WERI-Rb-1 (cell line): ENCODE results near the gene PRRT4.

ENCODE experiments used
- DNase-seq: peaks from one replicate; pipeline ENCODE4 v3.0.0-alpha.2; 2020
- H3K27ac ChIP-seq: fragments of 250-450 bp; sonication (Bioruptor Pico); 2 replicates; pipeline ENCODE4 v1.5.1; 2020; ENCODE audit warnings: mild to moderate bottlenecking, moderate library complexity
- H3K27me3 ChIP-seq: fragments of 250-450 bp; sonication (Bioruptor Pico); 2 replicates; pipeline ENCODE4 v1.5.1; 2021; ENCODE audit warnings: mild to moderate bottlenecking, low read depth, moderate library complexity; ENCODE audit not compliant: insufficient read depth, severe bottlenecking
- H3K36me3 ChIP-seq: fragments of 250-450 bp; sonication (Bioruptor Pico); 2 replicates; pipeline ENCODE4 v1.5.1; 2020; ENCODE audit warnings: mild to moderate bottlenecking, moderate library complexity
- H3K4me3 ChIP-seq: 2 replicates; pipeline ENCODE4 v1.5.1; 2011; ENCODE audit warnings: low read depth, mild to moderate bottlenecking, control low read depth, low read length
- H3K9me3 ChIP-seq: fragments of 250-450 bp; sonication (Bioruptor Pico); 2 replicates; pipeline ENCODE4 v1.5.1; 2021; ENCODE audit warnings: mild to moderate bottlenecking, moderate library complexity; ENCODE audit not compliant: severe bottlenecking
- TF ChIP-seq, protein P1 (sequence below): IDR thresholded peaks from 2 replicates; pipeline ENCODE4 v1.5.1; 2011; ENCODE audit warnings: low read depth, mild to moderate bottlenecking, control low read depth, inconsistent platforms, low read length

The PRRT4 gene

DNA sequence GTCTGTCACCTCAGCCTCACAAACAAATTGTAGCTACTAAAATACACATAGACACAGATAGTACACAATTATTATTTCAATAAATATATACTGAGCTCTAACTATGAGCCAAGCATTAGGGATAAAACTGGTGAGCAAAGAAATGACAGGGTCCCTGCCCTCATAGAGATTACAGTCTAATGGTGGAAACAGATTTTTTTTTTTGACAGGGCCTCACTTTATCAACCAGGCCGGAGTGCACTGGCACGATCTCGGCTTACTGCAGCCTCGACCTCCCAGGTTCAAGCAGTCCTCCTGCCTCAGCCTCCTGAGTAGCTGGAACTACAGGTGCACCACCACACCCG is 17.1 kb downstream of the PRRT4 start:
- DNase-seq = no peak
- no peak overlapping the region for H3K4me3 ChIP-seq
- peaks cover 7% of the 10 kb centered on the region for H3K36me3 ChIP-seq
- no peaks in the 10 kb centered on the region for H3K27me3 ChIP-seq
- TF ChIP-seq, protein P1, sequence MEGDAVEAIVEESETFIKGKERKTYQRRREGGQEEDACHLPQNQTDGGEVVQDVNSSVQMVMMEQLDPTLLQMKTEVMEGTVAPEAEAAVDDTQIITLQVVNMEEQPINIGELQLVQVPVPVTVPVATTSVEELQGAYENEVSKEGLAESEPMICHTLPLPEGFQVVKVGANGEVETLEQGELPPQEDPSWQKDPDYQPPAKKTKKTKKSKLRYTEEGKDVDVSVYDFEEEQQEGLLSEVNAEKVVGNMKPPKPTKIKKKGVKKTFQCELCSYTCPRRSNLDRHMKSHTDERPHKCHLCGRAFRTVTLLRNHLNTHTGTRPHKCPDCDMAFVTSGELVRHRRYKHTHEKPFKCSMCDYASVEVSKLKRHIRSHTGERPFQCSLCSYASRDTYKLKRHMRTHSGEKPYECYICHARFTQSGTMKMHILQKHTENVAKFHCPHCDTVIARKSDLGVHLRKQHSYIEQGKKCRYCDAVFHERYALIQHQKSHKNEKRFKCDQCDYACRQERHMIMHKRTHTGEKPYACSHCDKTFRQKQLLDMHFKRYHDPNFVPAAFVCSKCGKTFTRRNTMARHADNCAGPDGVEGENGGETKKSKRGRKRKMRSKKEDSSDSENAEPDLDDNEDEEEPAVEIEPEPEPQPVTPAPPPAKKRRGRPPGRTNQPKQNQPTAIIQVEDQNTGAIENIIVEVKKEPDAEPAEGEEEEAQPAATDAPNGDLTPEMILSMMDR = no peak
- H3K27ac ChIP-seq = no peak overlapping the region
- H3K9me3 ChIP-seq = no peaks in the 10 kb centered on the region

DNA sequence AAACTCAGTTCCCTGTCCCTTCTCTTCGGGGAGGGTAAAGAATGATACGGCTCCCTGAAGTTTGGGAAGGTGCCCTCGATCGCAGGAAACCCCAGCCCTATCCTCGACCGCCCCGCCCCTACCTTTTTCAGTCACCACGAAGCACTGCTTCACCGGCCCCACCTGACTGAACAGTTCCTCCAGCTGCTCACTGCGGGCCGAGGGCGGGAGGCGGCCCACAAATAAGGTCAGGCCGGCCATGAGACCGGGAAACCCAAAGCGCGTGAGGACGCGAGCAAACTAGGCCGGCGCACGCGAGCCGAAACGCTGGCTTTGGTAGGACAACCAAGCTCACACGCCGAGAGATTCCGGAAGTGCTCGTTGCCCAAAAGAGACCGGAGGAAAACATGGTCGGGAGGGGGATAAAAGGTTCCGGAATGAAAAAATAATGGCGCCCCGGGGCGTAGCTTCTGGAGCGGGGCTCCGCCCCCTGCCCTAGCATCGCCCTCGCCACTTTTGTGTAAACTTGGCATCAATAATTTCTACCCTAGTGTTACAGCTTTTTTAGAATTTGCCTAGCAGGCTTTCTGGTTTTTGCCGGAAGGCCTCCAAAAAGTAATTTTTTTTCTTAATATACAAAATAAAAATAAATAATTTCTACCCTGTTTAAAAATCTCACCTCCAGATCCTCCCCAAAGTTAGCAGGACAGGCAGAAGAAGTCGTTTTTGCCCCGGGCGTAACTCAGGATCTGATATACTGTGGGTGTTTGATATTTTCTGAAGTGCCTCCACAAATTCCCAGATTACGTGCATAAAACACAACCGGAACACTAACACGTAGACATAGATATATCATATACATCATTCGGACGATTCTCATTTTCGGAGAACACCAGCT is 17.7 kb downstream of the PRRT4 start, which contains the start of gene RBM28:
RBM28 (minus strand) TSS at position 355 of the 877 bp plus-strand sequence; CDS start at position 240, 115 bp downstream.
- peak; percentile 84 for DNase-seq
- peak within 1 kb of the TSS; percentile 80 for H3K27ac ChIP-seq
- H3K27me3 ChIP-seq = no peaks in the 10 kb centered on the region
- TF ChIP-seq, protein P1 = no peak
- H3K36me3 ChIP-seq = peaks cover 12% of the 10 kb centered on the region
- H3K4me3 ChIP-seq = peak within 1 kb of the TSS; percentile 97
- no peaks in the 10 kb centered on the region for H3K9me3 ChIP-seq

DNA sequence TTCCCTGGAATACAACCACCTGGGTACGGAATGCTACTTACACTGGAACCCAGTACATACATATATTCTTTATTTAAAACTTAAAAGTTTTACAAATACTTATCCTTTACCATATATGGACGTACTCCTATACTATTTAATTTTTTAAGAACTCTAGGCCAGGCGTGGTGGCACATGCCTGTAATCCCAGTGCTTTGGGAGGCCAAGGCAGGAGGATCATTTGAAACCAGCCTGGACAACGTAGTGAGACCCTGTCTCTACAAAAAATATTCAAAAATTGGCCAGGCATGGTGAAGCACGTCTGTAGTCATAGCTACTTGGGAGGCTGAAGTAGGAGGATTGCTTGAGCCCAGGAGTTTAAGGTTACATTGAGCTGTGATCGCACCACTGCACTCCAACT is 19.8 kb downstream of the PRRT4 start:
- peaks cover 31% of the 10 kb centered on the region for H3K36me3 ChIP-seq
- no peak overlapping the region for H3K4me3 ChIP-seq
- DNase-seq = no peak
- no peaks in the 10 kb centered on the region for H3K27me3 ChIP-seq
- TF ChIP-seq, protein P1 = no peak
- no peaks in the 10 kb centered on the region for H3K9me3 ChIP-seq
- no peak overlapping the region for H3K27ac ChIP-seq

DNA sequence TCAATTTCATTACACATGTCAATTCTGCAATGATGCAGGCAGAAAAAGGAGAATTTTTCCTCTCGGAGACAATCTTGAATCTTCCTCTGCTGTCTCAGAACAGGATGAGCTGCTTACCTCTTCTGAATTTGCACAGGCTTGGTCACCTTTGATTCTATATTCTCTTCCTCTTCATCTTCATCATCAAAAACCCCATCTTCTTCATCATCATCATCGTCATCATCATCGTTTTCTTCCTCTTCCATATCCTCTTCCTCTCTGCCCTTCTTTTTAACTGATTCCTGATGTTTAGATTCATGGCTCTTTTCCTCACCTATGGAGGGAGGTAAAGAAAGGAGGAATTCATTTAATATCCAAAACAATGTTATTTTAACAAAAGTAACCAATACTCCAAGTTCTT is 25.8 kb downstream of the PRRT4 start:
- Histone ChIP-seq H3K4me3 (no peak overlapping the region), H3K27me3 (no peaks in the 10 kb centered on the region), H3K36me3 (peaks cover 84% of the 10 kb centered on the region), H3K27ac (no peak overlapping the region), H3K9me3 (no peaks in the 10 kb centered on the region)
- TF ChIP-seq, protein P1 = no peak
- no peak for DNase-seq

DNA sequence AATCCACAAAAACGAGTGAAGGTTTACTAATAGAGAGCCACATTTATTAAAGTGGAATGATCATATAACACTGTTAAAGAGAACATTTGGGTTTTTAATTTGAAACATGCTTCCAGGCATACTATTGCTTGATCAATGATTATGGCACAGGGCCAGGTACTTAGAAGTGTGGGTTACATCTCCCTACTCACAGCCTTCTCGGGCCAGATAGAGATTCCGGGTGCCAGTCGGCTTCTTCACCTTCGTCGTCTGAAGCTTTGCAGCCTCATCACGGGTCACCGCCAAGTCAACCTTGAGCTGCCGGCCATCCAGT is 37.2 kb downstream of the PRRT4 start:
- Histone ChIP-seq H3K27ac (no peak overlapping the region), H3K36me3 (peaks cover 66% of the 10 kb centered on the region), H3K4me3 (no peak overlapping the region), H3K27me3 (no peaks in the 10 kb centered on the region), H3K9me3 (no peaks in the 10 kb centered on the region)
- DNase-seq = no peak
- TF ChIP-seq, protein P1 = no peak
